OCI-LY7 (cell line): Measurements from ENCODE around the gene TNS3. TPM values are rescaled to one million over a fixed set of nuclear protein-coding genes. Genes with fewer than 3 reads are reported as not detected.

ENCODE experiments used
- BruUV-seq: library from RNA; stranded (reverse); fragments of 400-500 nt; replicated peaks from 2 replicates; lab custom pipeline; 2021; lab: Mats Ljungman, UMichigan
- CTCF ChIA-PET: fragments of 300-600 bp; sonication (Branson Sonifier 250); formaldehyde crosslinking; loops from one replicate; lab custom pipeline; 2022; ENCODE audit warnings: antibody characterized with exemption; ENCODE audit not compliant: unreplicated experiment; lab: Charles Lee
- POLR2A ChIA-PET: fragments of 300-600 bp; sonication (Branson Sonifier 250); formaldehyde crosslinking; loops from one replicate; lab custom pipeline; 2022; ENCODE audit warnings: antibody characterized with exemption; lab: Charles Lee
- DNase-seq: peaks from one replicate; pipeline ENCODE4 v3.0.0-alpha.2; 2015; ENCODE audit warnings: low spot score
- H2AFZ ChIP-seq: fragments of 200-600 bp; sonication (generic), shearing (Covaris generic); 2 replicates; pipeline ENCODE4 v1.6.1; 2014; ENCODE audit warnings: mild to moderate bottlenecking, antibody characterized with exemption, low read length, moderate library complexity
- H3K27ac ChIP-seq: fragments of 200-600 bp; sonication (generic); 2 replicates; pipeline ENCODE4 v1.5.1; 2014; ENCODE audit warnings: mixed run types, low read depth, mild to moderate bottlenecking, moderate library complexity, low read length, inconsistent platforms; ENCODE audit not compliant: poor library complexity, severe bottlenecking
- H3K36me3 ChIP-seq: fragments of 200-600 bp; sonication (generic); 2 replicates; pipeline ENCODE4 v1.6.1; 2014; ENCODE audit warnings: mild to moderate bottlenecking, antibody characterized with exemption, low read length, moderate library complexity, mixed read lengths; ENCODE audit not compliant: insufficient read depth
- H3K4me1 ChIP-seq: fragments of 200-600 bp; sonication (generic); 2 replicates; pipeline ENCODE4 v1.5.1; 2014; ENCODE audit warnings: mild to moderate bottlenecking, low read length; ENCODE audit not compliant: insufficient read depth, poor library complexity, severe bottlenecking
- H3K4me2 ChIP-seq: fragments of 200-600 bp; sonication (generic); 2 replicates; pipeline ENCODE4 v1.6.1; 2014; ENCODE audit warnings: mild to moderate bottlenecking, low read length
- H3K4me3 ChIP-seq: fragments of 200-600 bp; sonication (generic); 2 replicates; pipeline ENCODE4 v1.5.1; 2014; ENCODE audit warnings: mild to moderate bottlenecking, low read depth, low read length; ENCODE audit not compliant: poor library complexity, severe bottlenecking
- H3K79me2 ChIP-seq: fragments of 200-600 bp; sonication (generic); 2 replicates; pipeline ENCODE4 v1.6.1; 2016; ENCODE audit warnings: low read depth, mild to moderate bottlenecking, low read length, moderate library complexity, mixed read lengths; ENCODE audit not compliant: insufficient read depth
- H3K9me2 ChIP-seq: fragments of 200-600 bp; sonication (generic); 2 replicates; pipeline ENCODE4 v1.6.1; 2016; ENCODE audit warnings: mild to moderate bottlenecking, low read length, mixed read lengths; ENCODE audit not compliant: insufficient read depth
- H3K9me3 ChIP-seq: fragments of 200-600 bp; sonication (generic); 2 replicates; pipeline ENCODE4 v1.6.1; 2014; ENCODE audit warnings: mild to moderate bottlenecking, mixed run types, low read length, mixed read lengths
- H4K20me1 ChIP-seq: fragments of 200-600 bp; sonication (generic); 2 replicates; pipeline ENCODE4 v1.6.1; 2014; ENCODE audit warnings: mild to moderate bottlenecking, antibody characterized with exemption, low read length, moderate library complexity, mixed read lengths; ENCODE audit not compliant: insufficient read depth
- CTCF ChIP-seq: fragments of 200-600 bp; sonication (generic); conservative IDR thresholded peaks from 2 replicates; pipeline ENCODE4 v1.5.1; 2014; ENCODE audit warnings: mild to moderate bottlenecking, antibody characterized with exemption, low read length, moderate library complexity, mixed read lengths
- EZH2phosphoT487 ChIP-seq: fragments of 200-600 bp; sonication (generic); IDR thresholded peaks from 2 replicates; pipeline ENCODE4 v1.6.1; 2018; ENCODE audit warnings: low read depth, borderline replicate concordance, mild to moderate bottlenecking, mixed run types, antibody characterized with exemption, low read length, moderate library complexity, mixed read lengths
- intact Hi-C: fragments of 100-400 bp; cut with micrococcal nuclease; formaldehyde crosslinking; loops from one replicate; pipeline ENCODE4 v1.10.0; 2022; ENCODE audit not compliant: unreplicated experiment
- total RNA-seq, 2 experiments: library from RNA; depleted of rRNA in 1 of 2; stranded (reverse); fragments of >200 nt in 1 of 2; shearing (Covaris generic) in 1 of 2; gene quantifications; 2 replicates each; pipeline ENCODE4 v1.2.3, GENCODE V29; 2014 to 2022

Gene TNS3
- total RNA-seq, 2 experiments from 2014 or later = 9.5 to 42.1 TPM

GRCh38 chr7:47627580-47628283 is 45.8 kb upstream of the TNS3 start:
- TF ChIP-seq CTCF = no peak
- no peak for TF ChIP-seq EZH2phosphoT487
- peak overlapping the region; percentile 67 for H3K4me2 ChIP-seq
- peak overlapping the region; percentile 21 for H3K4me3 ChIP-seq
- BruUV-seq = no TSS peak
- no peaks in the 10 kb centered on the region for H4K20me1 ChIP-seq
- H3K79me2 ChIP-seq = no peaks in the 10 kb centered on the region
- H3K4me1 ChIP-seq = peaks cover 64% of the 10 kb centered on the region
- H3K27ac ChIP-seq = peak overlapping the region; percentile 80
- intact Hi-C loops = loop anchor here (1.0 to 5.0 kb wide), 3 partner anchors 41 to 310 kb away; no protein-coding TSS in a partner anchor
- H3K36me3 ChIP-seq = no peaks in the 10 kb centered on the region
- no peaks in the 10 kb centered on the region for H3K9me2 ChIP-seq
- peak; percentile 77 for DNase-seq
- H3K9me3 ChIP-seq = no peaks in the 10 kb centered on the region
- ChIA-PET POLR2A (interaction anchor here (0.6 to 3.1 kb wide), 18 partner anchors 8 to 130 kb away, joined by 3 to 18 read pairs (median 4); no protein-coding TSS in a partner anchor), CTCF (interaction anchor here (0.6 to 1.6 kb wide), 5 partner anchors 11 to 26 kb away, joined by 3 to 5 read pairs (median 4); no protein-coding TSS in a partner anchor)
- peak overlapping the region; percentile 62 for H2AFZ ChIP-seq

- ChIA-PET CTCF (interaction anchor here (1.3 kb wide), 1 partner anchor 12 kb away, joined by 4 read pairs; no protein-coding TSS in a partner anchor), POLR2A (interaction anchor here (0.6 to 2.8 kb wide), 9 partner anchors 14 to 161 kb away, joined by 3 to 14 read pairs (median 4); no protein-coding TSS in a partner anchor)
- H3K4me2 ChIP-seq = peak overlapping the region; percentile 32
- BruUV-seq = no TSS peak
- no peaks in the 10 kb centered on the region for H3K9me3 ChIP-seq
- H4K20me1 ChIP-seq = no peaks in the 10 kb centered on the region
- H2AFZ ChIP-seq = peak overlapping the region; percentile 12; the same call in 1 of the 2 replicates
- H3K27ac ChIP-seq = no peak overlapping the region
- no peaks in the 10 kb centered on the region for H3K79me2 ChIP-seq
- no peak for TF ChIP-seq EZH2phosphoT487
- TF ChIP-seq CTCF = no peak
- H3K4me1 ChIP-seq = peaks cover 68% of the 10 kb centered on the region
- H3K4me3 ChIP-seq = peak overlapping the region; percentile 4
- intact Hi-C loops = loop anchor here (2.0 to 5.0 kb wide), 2 partner anchors 43 to 311 kb away; no protein-coding TSS in a partner anchor
- no peaks in the 10 kb centered on the region for H3K36me3 ChIP-seq
- H3K9me2 ChIP-seq = no peaks in the 10 kb centered on the region
- DNase-seq = no peak
These were observed 44.2 kb upstream of the TNS3 start for GRCh38 chr7:47625861-47626715.
